MM.1S (cell line): ENCODE measurements around the gene KCNQ1.

Experiments used
- DNase-seq: peaks from one replicate; pipeline ENCODE4 v3.0.0-alpha.2; 2015
- H2AFZ ChIP-seq: fragments of 300-600 bp; sonication (generic); 2 replicates; pipeline ENCODE4 v1.6.0; 2016; ENCODE audit warnings: antibody characterized with exemption, low read length
- H3F3A ChIP-seq: fragments of 300-600 bp; sonication (generic); 2 replicates; pipeline ENCODE4 v1.6.1; 2016; ENCODE audit warnings: mild to moderate bottlenecking, antibody characterized with exemption, low read length, moderate library complexity, mixed read lengths; ENCODE audit not compliant: insufficient read depth
- H3K27ac ChIP-seq: fragments of 300-600 bp; sonication (generic); 2 replicates; pipeline ENCODE4 v1.5.1; 2016; ENCODE audit warnings: mild to moderate bottlenecking, low read length
- H3K27me3 ChIP-seq: fragments of 300-600 bp; sonication (generic); replicated peaks from 2 replicates; pipeline ENCODE4 v1.6.0; 2016; ENCODE audit warnings: low read length; ENCODE audit not compliant: insufficient read depth
- H3K36me3 ChIP-seq: fragments of 300-600 bp; sonication (generic); replicated peaks from 2 replicates; pipeline ENCODE4 v1.6.1; 2016; ENCODE audit warnings: mild to moderate bottlenecking, low read length, mixed read lengths; ENCODE audit not compliant: insufficient read depth
- H3K4me1 ChIP-seq: fragments of 300-600 bp; sonication (generic); 2 replicates; pipeline ENCODE4 v1.6.1; 2016; ENCODE audit warnings: low read length, mixed read lengths
- H3K4me2 ChIP-seq: fragments of 300-600 bp; sonication (generic); 2 replicates; pipeline ENCODE4 v1.6.0; 2016; ENCODE audit warnings: low read depth, low read length
- H3K4me3 ChIP-seq: fragments of 300-600 bp; sonication (generic); 2 replicates; pipeline ENCODE4 v1.5.1; 2016; ENCODE audit warnings: low read length, mixed read lengths
- H3K79me2 ChIP-seq: fragments of 300-600 bp; sonication (generic); 2 replicates; pipeline ENCODE4 v1.6.1; 2016; ENCODE audit warnings: mixed run types, low read length, mixed read lengths
- H3K9ac ChIP-seq: fragments of 300-600 bp; sonication (generic); 2 replicates; pipeline ENCODE4 v1.6.1; 2016; ENCODE audit warnings: low read length, mixed read lengths
- H3K9me2 ChIP-seq: fragments of 300-600 bp; sonication (generic); replicated peaks from 2 replicates; pipeline ENCODE4 v1.6.1; 2016; ENCODE audit warnings: mild to moderate bottlenecking, low read length, mixed read lengths; ENCODE audit not compliant: insufficient read depth
- H3K9me3 ChIP-seq: fragments of 300-600 bp; sonication (generic); replicated peaks from 2 replicates; pipeline ENCODE4 v1.6.1; 2016; ENCODE audit warnings: mild to moderate bottlenecking, low read length, mixed read lengths; ENCODE audit not compliant: insufficient read depth
- H4K20me1 ChIP-seq: fragments of 300-600 bp; sonication (generic); 2 replicates; pipeline ENCODE4 v1.6.1; 2016; ENCODE audit warnings: mild to moderate bottlenecking, low read length, moderate library complexity, mixed read lengths; ENCODE audit not compliant: insufficient read depth
- EZH2 ChIP-seq: fragments of 300-600 bp; sonication (generic); optimal IDR thresholded peaks from 2 replicates; pipeline ENCODE3; 2017; ENCODE audit warnings: low read depth, mild to moderate bottlenecking, antibody characterized with exemption, low read length, mixed read lengths
- EZH2phosphoT487 ChIP-seq: fragments of 300-600 bp; sonication (generic); IDR thresholded peaks from 2 replicates; pipeline ENCODE4 v1.6.1; 2018; ENCODE audit warnings: antibody characterized with exemption, low read length
- TF ChIP-seq, protein P1 (sequence below): fragments of 300-600 bp; sonication (generic); IDR thresholded peaks from 2 replicates; pipeline ENCODE4 v1.5.1; 2016; ENCODE audit warnings: antibody characterized with exemption, low read length, mixed read lengths

Gene KCNQ1

DNA sequence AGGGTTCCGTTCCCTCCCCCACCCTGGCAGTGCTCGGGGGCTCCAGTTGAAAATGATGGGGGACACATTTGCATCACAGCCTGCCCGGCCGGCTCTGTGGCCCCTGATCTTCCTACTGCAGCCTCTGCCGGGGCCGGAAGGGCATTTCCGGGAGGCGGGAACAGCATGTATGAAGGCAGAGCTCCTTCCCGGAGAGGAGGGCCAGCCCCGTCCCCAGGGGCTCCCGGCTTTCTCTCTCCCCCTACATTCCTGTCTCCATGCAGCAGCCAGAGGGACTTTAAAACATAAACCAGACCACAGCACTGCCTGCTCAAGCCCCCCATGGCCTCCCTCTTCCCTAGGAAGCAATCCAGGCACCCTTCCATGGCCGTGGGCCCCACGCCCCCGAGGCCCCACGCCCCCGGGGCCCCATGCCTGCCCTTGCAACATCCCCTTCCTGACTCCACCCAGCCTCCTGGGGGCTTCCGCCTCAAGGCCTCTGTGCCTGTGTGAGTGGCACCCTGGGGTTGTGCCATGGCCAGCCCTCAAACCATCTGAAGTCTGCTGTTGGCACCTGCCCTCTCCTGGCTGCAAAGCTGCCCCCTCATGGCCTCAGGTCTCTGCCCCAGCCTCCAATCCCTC lies 367.7 kb downstream of the KCNQ1 start:
- TF ChIP-seq, protein P1, sequence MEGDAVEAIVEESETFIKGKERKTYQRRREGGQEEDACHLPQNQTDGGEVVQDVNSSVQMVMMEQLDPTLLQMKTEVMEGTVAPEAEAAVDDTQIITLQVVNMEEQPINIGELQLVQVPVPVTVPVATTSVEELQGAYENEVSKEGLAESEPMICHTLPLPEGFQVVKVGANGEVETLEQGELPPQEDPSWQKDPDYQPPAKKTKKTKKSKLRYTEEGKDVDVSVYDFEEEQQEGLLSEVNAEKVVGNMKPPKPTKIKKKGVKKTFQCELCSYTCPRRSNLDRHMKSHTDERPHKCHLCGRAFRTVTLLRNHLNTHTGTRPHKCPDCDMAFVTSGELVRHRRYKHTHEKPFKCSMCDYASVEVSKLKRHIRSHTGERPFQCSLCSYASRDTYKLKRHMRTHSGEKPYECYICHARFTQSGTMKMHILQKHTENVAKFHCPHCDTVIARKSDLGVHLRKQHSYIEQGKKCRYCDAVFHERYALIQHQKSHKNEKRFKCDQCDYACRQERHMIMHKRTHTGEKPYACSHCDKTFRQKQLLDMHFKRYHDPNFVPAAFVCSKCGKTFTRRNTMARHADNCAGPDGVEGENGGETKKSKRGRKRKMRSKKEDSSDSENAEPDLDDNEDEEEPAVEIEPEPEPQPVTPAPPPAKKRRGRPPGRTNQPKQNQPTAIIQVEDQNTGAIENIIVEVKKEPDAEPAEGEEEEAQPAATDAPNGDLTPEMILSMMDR: no peak
- TF ChIP-seq EZH2phosphoT487 (no peak), EZH2 (no peak)
- no peak overlapping the region for H3K27ac ChIP-seq
- H3K9me2 ChIP-seq: no peaks in the 10 kb centered on the region
- H2AFZ ChIP-seq: no peak overlapping the region
- H3K9ac ChIP-seq: no peak overlapping the region
- H4K20me1 ChIP-seq: no peaks in the 10 kb centered on the region
- H3K4me1 ChIP-seq: no peaks in the 10 kb centered on the region
- H3K9me3 ChIP-seq: no peaks in the 10 kb centered on the region
- H3K79me2 ChIP-seq: no peaks in the 10 kb centered on the region
- DNase-seq: no peak
- H3K4me3 ChIP-seq: no peak overlapping the region
- no peaks in the 10 kb centered on the region for H3F3A ChIP-seq
- H3K36me3 ChIP-seq: no peaks in the 10 kb centered on the region
- no peak overlapping the region for H3K4me2 ChIP-seq
- H3K27me3 ChIP-seq: no peaks in the 10 kb centered on the region

DNA sequence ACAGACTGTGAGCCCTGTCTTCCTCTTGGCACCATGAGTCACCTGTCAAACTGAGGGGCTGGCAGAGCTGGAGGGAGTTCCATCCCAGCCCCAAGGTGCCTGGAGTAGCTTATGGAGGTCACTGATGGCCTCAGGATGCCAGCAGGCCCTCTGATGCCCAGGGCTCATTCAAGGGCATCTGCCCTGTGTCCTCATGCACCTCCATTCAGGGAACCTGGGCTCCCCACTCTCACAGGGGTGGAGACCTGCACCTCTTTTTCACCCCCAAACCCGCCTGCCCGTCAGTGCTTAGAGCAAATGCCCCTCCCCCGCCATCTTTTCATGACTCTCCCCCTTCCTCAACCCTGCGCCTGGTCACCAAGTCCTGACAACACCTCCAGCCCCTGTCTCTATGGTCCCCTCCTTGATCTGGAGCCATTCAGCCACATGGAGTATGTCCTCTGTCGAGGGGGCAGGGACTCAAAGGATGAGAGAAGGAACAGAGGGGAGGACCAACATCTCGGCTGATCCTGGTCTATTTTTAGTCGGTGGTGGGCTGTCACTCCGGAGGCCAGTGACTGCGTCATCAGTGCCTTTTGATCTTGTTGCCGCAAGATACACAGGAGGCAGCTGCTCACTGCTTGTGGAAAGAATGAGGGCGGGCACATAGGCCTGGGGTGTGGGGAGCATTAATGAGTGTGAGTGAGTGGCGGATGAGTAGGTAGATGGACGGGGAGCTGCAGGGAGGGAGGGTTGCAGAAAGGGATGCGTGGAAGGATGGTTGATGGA lies 368.5 kb downstream of the KCNQ1 start:
- no peak overlapping the region for H3K27ac ChIP-seq
- no peaks in the 10 kb centered on the region for H3F3A ChIP-seq
- H3K4me3 ChIP-seq: no peak overlapping the region
- no peaks in the 10 kb centered on the region for H3K79me2 ChIP-seq
- H3K9ac ChIP-seq: no peak overlapping the region
- H3K9me3 ChIP-seq: no peaks in the 10 kb centered on the region
- no peak overlapping the region for H2AFZ ChIP-seq
- no peak for TF ChIP-seq EZH2
- no peak for TF ChIP-seq EZH2phosphoT487
- TF ChIP-seq, protein P1: no peak
- H3K27me3 ChIP-seq: no peaks in the 10 kb centered on the region
- DNase-seq: no peak
- H4K20me1 ChIP-seq: no peaks in the 10 kb centered on the region
- H3K9me2 ChIP-seq: no peaks in the 10 kb centered on the region
- no peaks in the 10 kb centered on the region for H3K36me3 ChIP-seq
- no peak overlapping the region for H3K4me2 ChIP-seq
- no peaks in the 10 kb centered on the region for H3K4me1 ChIP-seq

DNA sequence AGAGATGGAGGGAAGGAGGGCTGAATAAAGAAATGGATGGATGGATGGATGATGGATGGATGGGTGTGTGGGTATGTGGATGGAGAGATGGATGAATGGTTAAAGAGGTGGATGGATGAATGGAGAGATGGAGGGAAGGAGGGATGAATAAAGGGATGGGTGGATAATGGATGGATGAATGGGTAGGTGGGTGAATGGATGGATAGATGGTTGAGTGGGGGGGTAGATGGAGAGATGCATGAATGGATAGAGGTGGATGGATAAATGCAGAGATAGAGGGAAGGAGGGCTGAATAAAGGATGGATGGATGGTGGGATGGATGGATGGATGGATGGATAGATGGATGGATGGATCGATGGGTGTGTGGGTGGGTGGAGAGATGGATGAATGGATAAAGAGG lies 369.2 kb downstream of the KCNQ1 start:
- no peak overlapping the region for H3K9ac ChIP-seq
- H3K27me3 ChIP-seq: no peaks in the 10 kb centered on the region
- no peaks in the 10 kb centered on the region for H3K4me1 ChIP-seq
- no peak overlapping the region for H3K4me2 ChIP-seq
- H3K9me2 ChIP-seq: no peaks in the 10 kb centered on the region
- TF ChIP-seq, protein P1: no peak
- TF ChIP-seq EZH2: no peak
- no peak for TF ChIP-seq EZH2phosphoT487
- no peak overlapping the region for H3K27ac ChIP-seq
- H3K79me2 ChIP-seq: no peaks in the 10 kb centered on the region
- H3K9me3 ChIP-seq: no peaks in the 10 kb centered on the region
- H3K4me3 ChIP-seq: no peak overlapping the region
- H4K20me1 ChIP-seq: no peaks in the 10 kb centered on the region
- no peaks in the 10 kb centered on the region for H3K36me3 ChIP-seq
- DNase-seq: no peak
- no peak overlapping the region for H2AFZ ChIP-seq
- no peaks in the 10 kb centered on the region for H3F3A ChIP-seq
